HUDEP-2 (cell line): ENCODE results near the gene HARS1.
"Not testable (repeated sequence)": the region's sequence is repeated elsewhere in the genome, so short reads cannot be mapped to it uniquely, and the experiment has no call there.

Experiments
- DNase-seq, 76 experiments: peaks; one replicate each; lab custom pipeline; 2025; ENCODE audit not compliant: unreplicated experiment in 76 of 76; lab: John Stamatoyannopoulos, UW

HARS1 gene

GRCh38 chr5:140677947-140678346, 13.2 kb downstream of the HARS1 start:
- DNase-seq: no peak

DNA sequence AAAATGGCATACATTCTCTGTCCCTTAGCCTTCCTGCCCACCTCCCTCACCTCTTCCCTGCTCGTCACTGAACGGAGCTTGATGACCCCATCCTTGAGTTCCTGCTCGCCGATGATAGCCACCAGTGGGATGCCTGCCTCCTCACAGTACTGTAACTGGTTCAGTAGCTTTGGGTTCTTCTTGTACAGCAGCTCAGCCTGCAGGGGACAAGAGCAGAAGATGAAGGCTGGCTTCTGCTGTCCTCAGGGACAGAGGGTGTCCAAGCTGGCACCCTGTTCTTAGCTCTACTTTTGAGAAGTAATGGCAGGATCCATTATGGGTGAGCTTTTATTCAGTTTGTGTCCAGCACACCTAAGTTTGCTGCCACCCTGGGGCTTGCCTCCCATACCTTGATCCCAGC, 16.5 kb downstream of the HARS1 start:
- no peak for DNase-seq

- DNase-seq: peak in 2 of 76 experiments; percentile 3 to 5
These were observed 17.0 kb downstream of the HARS1 start for GRCh38 chr5:140674211-140674610.

- DNase-seq: no peak
These were observed 17.8 kb downstream of the HARS1 start, which contains the start of gene DND1 for GRCh38 chr5:140673187-140673976. Gene DND1, minus strand, starts transcription at chr5:140673576. Its CDS starts 34 bp downstream, at chr5:140673542.

DNA sequence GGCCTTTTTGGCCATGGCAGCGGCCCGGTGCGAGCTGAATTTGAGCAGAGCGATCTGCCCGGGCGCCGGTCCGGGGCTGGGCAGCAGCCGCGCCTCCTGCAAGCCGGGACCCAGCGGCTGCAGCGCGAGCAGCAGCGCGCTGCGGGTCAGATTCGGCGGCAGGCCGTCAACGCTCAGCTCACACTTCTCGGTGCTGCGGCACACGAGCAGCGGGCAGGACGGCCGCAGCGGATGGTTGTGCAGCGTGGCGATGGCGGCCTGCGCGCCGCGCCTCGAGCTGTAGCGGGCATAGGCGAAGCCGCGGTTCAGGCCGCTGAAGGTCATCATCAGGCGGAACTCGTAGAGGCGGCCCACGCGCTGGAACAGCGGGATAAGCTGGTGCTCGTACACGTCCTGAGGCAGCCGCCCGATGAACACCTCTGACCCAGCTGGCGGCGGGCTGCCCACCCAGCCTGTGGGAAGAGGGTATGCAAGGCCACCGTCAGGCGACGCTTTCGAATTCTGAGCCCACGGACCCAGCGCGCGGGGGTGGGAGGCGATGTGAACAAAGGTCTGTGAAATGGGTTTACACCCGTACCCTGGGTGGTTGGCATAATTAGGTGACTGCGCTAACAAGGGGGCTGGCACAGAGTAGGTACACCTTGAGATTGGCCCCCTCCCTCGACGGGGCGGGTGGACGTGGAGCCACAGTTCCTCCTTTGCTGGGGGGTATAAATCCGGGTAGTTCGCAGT, 18.5 kb downstream of the HARS1 start:
- no peak for DNase-seq

DNA sequence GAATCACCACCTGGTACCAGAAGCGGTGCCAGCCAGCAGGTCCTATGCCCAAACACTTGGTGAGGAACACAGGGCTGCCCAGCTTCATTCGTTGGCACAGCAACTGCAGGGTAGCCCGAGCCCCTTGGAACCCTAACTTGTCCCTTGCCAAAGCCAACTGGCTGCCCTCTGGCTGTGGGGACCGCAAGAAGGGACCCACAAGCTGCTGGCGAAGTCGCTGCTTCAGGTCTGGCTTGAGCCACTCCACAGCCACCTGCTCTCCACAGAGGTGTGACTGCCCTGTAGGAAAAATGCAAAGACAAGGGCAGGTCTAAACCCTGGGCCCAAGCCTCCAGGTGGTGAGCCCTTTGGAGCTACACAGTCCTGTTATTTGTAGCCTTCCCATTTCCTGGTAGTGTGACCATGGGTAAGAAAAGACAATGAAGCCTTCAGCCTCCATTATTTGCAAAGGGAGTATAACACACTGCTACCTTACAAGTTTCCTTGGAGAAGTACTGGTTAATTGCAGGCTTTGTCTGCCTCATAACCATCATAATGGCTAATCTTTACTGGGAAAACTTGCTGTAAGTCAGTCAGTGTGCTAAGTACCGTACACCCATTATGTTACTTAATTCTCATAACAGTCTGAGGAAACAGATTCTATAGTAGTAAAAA, 19.6 kb downstream of the HARS1 start:
- no peak for DNase-seq

- DNase-seq: not testable (repeated sequence)
These were observed 20.1 kb downstream of the HARS1 start for GRCh38 chr5:140671035-140671434.

- peak in 75 of 76 experiments; percentile 23 to 97 (median 91) for DNase-seq
These were observed 26.6 kb downstream of the HARS1 start, which contains the start of gene WDR55 for GRCh38 chr5:140664359-140665119. Gene WDR55, plus strand, starts transcription at chr5:140664904. Its CDS starts 9 bp downstream, at chr5:140664913.

GRCh38 chr5:140664030-140664358, 27.2 kb downstream of the HARS1 start:
- no peak for DNase-seq

- not testable (repeated sequence) for DNase-seq
These were observed 30.8 kb downstream of the HARS1 start for GRCh38 chr5:140660371-140660770.

DNA sequence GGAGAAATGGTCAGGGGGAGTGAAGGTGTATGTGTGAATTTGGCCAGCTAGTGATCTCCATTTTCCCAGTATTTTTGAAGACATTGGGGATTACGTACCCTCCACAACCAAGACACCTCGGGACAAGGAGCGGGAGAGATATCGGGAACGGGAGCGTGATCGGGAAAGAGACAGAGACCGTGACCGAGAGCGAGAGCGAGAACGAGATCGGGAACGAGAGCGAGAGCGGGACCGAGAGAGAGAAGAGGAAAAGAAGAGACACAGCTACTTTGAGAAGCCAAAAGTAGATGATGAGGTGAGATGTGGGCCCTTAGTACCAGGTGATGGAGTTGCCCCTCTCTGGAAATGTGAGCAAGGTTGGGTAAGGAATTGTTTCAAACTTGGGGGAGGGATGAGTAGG, 32.3 kb downstream of the HARS1 start:
- no peak for DNase-seq

DNA sequence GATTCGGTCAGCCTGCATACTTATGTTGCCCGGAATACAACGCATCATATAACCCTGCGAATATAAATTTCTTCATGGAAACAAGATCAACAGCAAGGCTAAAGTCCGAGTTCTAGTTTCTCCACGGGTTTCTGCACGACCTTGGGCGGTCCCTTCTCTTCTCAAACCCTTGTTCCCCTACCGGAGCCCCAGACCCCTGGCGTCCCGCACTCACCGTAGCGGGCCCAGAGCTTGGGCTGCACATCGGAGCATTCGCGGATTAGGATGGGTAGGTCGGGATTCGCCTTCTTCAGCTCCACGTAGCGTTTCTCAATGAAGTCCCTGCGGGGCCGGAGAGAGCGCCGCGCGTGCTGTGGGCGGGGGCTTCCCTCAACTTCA, 44.1 kb downstream of the HARS1 start:
- no peak for DNase-seq

DNA sequence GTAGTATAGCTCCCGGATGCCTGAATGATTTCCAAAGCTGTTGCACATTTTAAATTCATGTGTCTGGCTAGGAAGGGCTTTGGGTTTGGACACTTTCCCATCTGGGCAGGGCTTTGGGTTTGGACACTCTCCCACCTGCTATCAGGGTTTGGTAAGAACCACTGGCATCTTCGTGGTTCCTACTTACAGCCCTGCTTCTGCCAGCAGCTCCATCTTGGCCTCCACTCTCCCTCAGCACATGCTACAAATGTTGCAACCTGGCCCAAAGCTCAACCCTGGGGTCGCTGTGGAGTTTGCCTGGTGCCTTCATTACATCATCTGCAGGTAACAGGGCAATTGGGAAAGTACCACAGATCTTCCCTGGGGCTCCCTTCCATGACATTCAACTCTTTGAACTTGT, 48.5 kb downstream of the HARS1 start:
- peak in 3 of 76 experiments; percentile 6 to 16 (median 8) for DNase-seq

- no peak for DNase-seq
These were observed 49.5 kb downstream of the HARS1 start for GRCh38 chr5:140641716-140642115.

DNA sequence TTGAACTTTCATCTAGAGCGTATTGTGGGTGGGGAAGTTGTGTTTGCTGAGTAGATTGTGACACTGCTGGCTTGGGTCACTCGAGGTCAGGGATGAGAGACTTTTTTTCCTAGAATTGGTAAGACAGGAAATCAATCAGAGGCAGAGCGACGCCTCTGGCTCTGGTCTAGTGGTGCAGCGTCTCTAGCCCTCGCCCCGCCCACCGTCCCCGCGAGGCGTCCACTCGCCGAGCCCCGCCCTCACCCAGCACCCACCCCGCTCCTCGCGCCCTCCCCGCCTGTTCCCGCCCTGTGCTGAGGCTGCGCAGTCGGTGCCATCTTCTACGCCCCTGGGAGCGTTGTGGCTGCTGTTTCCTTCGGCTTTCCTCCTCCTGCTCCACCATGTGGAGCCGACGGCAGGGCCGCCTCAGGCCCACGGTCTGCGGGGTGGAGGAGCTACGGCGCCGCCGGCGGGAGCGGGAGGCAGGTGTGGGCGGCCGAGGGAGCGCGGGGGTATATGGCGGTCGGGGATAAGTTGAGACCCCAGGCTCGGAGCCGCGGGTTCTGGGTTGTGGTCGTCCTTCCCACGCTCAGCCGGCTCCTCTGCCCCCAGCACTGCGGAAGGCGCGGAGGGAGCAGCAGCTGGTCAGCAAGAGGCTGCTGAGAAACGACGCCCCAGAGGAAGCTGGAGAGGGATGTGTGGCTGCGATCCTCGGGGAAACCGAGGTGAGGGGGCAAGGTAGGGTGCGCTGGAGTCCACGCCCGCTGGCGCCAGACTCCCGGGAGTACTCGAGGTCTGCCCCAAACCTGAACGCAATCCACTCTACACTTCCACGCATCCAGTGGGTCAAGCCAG, 51.8 kb downstream of the HARS1 start, which contains the start of gene TMCO6:
TSS of gene TMCO6 (plus strand) at position 304 of the 834 bp plus-strand sequence. CDS start at position 381, 77 bp downstream.
- DNase-seq: peak in 75 of 76 experiments; percentile 23 to 98 (median 94)

DNA sequence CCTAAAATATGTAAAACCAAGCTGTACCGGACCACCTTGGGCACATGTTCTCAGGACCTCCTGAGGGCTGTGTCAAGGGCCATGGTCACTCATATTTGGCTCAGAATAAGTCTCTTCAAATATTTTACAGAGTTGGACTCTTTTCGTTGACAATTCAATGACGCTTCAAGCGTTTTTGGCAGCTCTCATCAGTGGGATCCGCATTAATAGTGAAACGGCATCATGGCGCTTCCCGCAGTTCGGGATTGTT, 52.3 kb downstream of the HARS1 start:
- not testable (repeated sequence) for DNase-seq

GRCh38 chr5:140637371-140638100, 53.6 kb downstream of the HARS1 start:
- DNase-seq: no peak

DNA sequence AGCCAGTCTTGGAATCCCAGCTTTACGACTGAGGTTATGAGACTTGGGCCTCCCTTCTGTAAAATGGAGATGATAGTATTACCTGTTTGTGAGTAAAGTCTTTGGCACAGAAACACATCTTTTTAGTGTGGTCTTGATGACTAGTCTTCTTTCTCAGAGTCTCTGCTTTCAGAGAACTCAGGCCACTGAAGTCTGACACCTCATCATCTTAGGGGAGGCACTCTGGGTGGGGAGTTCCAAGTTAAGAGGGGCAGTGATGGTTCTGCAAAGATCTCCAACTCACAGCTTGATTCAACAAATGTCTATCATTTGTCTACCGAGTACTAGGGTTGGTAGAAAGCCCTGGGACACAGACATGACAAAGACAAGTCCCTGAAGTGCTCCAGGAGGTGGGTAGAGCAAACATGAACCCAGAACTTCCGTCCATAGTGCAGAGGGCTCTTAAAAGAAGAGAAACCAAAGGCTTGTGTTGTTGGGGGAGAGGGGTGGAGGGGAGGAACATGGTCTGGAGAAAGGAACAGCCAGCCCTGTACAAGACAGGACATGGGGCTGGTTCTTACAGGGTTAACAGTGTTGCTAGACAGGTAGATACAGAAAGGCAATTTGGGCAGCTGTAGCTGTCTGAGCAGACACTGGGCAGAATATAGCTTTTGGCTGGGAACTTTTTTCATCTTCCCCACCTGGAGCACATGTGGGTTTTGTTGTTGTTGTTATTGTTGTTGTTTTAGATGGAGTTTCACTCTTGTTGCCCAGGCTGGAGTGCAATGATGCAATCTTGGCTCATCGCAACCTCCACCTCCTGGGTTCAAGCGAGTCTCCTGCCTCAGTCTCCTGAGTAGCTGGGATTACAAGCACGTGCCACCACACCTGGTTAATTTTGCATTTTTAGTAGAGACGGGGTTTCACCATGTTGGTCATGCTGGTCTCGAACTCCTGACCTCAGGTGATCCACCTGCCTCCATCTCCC, 55.6 kb downstream of the HARS1 start:
- no peak for DNase-seq
